Ovary (tissue), 9 donors: ENCODE measurements around the gene GJB5. TPM values are rescaled to one million over a fixed set of nuclear protein-coding genes. Genes with fewer than 3 reads are reported as not detected.

Experiments used
- DNase-seq, 5 donors: peaks; one replicate each; pipeline ENCODE4 v3.0.0-alpha.2; 2019 to 2020
- H3K27ac ChIP-seq, 2 donors: fragments of 200-600 bp; one replicate each; pipeline versions ENCODE4 v1.5.1 to v1.8.0; 2019 to 2022
- H3K27me3 ChIP-seq: fragments of 200-600 bp; one replicate; pipeline ENCODE4 v1.8.0; 2022
- H3K36me3 ChIP-seq: fragments of 200-600 bp; sonication (generic); one replicate; pipeline ENCODE4 v1.5.1; 2019
- H3K4me1 ChIP-seq: one replicate; pipeline ENCODE4 v1.8.1; 2013; ENCODE audit warnings: mild to moderate bottlenecking, moderate library complexity; ENCODE audit not compliant: insufficient read depth
- H3K4me3 ChIP-seq: fragments of 200-600 bp; sonication (generic); one replicate; pipeline ENCODE4 v1.5.1; 2017
- H3K9me3 ChIP-seq, 2 donors: fragments of 200-600 bp in 1 of 2; sonication (generic) in 1 of 2; one replicate each; pipeline versions ENCODE4 v1.5.1 to v1.8.1; 2013 to 2019; ENCODE audit warnings: mild to moderate bottlenecking in 1 of 2, moderate library complexity in 1 of 2
- EP300 ChIP-seq: sonication (generic); formaldehyde crosslinking; IDR thresholded peaks from one replicate; pipeline ENCODE4 v1.6.1; 2017; ENCODE audit warnings: antibody characterized with exemption
- POLR2A ChIP-seq: fragments of 450-650 bp; IDR thresholded peaks from one replicate; pipeline ENCODE4 v1.6.1; 2017; ENCODE audit warnings: antibody characterized with exemption, mild to moderate bottlenecking, moderate library complexity
- WGBS, 3 donors: extraction: QIAGEN DNeasy Blood & Tissue Kit in 1 of 3; methylation state at CpG; one replicate each; pipeline versions ENCODE4 v1.1.5 to v1.1.7; 2013 to 2017; 5-methylcytosine and 5-hydroxymethylcytosine counted together
- intact Hi-C, 4 donors: fragments of 100-400 bp; cut with DNase I; formaldehyde crosslinking; loops; one replicate each; pipeline versions ENCODE4 v1.11.0 to v1.15.1; 2022 to 2023
- polyA plus RNA-seq, 2 donors: library from polyadenylated mRNA; stranded (reverse); fragments of 200-250 nt in 1 of 2; fragments of 350-450 nt in 1 of 2; fragmentation: Illumina TruSeq in 1 of 2; extraction: RNeasy Lipid Tissue Mini Kit (QIAGEN cat#74804) in 1 of 2; gene quantifications; one replicate each; pipeline ENCODE4 v1.2.3, GENCODE V29; 2013 to 2014
- total RNA-seq, 7 donors: library from RNA; depleted of rRNA in 2 of 7; stranded (reverse); fragments of >200 nt in 2 of 7; fragmentation: NEBNext Ultra II Directional in 3 of 7; extraction: Animal tissue kit (Norgen Biotek cat#: 25700) in 3 of 7; gene quantifications; one replicate each; pipeline versions ENCODE4 v1.1.0 to v1.2.4, GENCODE V29; 2016 to 2023
- TF ChIP-seq, protein P1 (sequence below), 3 donors: fragments of 450-650 bp in 2 of 3; fragments of 200-600 bp in 1 of 3; IDR thresholded peaks; one replicate each; pipeline versions ENCODE4 v1.5.1 to v1.8.0; 2016 to 2022; ENCODE audit warnings: antibody characterized with exemption in 3 of 3, mild to moderate bottlenecking in 1 of 3
- donor health status: DM: no; HTN: no; CAD: no; lungs with moderate emphysema.
- donor health status: DM: no; HTN: no; CAD: no.
- donor health status: Bipolar disorder and iron deficiency.
- donor health status: DM: yes; HTN: yes; CAD: no.
- donor health status: DM: no; HTN: no; CAD: no.
- donor health status: DM: yes; HTN: yes; CAD: no.

Gene GJB5
- total and polyA plus RNA-seq, 9 donors: not detected

GRCh38 chr1:34781071-34781843 lies 26.4 kb downstream of the GJB5 start, which contains the start of gene GJB3:
Gene GJB3 (plus strand): TSS chr1:34781214. CDS start chr1:34784763, 3,549 bp downstream.
- TF ChIP-seq EP300 (no peak), POLR2A (no peak)
- TF ChIP-seq, protein P1, sequence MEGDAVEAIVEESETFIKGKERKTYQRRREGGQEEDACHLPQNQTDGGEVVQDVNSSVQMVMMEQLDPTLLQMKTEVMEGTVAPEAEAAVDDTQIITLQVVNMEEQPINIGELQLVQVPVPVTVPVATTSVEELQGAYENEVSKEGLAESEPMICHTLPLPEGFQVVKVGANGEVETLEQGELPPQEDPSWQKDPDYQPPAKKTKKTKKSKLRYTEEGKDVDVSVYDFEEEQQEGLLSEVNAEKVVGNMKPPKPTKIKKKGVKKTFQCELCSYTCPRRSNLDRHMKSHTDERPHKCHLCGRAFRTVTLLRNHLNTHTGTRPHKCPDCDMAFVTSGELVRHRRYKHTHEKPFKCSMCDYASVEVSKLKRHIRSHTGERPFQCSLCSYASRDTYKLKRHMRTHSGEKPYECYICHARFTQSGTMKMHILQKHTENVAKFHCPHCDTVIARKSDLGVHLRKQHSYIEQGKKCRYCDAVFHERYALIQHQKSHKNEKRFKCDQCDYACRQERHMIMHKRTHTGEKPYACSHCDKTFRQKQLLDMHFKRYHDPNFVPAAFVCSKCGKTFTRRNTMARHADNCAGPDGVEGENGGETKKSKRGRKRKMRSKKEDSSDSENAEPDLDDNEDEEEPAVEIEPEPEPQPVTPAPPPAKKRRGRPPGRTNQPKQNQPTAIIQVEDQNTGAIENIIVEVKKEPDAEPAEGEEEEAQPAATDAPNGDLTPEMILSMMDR (IDR thresholded peaks at IDR 0.05): no peak
- 0 to 1% (median 1%) methylated on average over 44 to 62 of the region's 62 CpGs for WGBS, 3 donors
- Histone ChIP-seq H3K4me1 (peaks cover 4% of the 10 kb centered on the region), H3K9me3 (no peaks in the 10 kb centered on the region), H3K36me3 (no peaks in the 10 kb centered on the region), H3K27me3 (no peaks in the 10 kb centered on the region), H3K4me3 (peak within 1 kb of the TSS; percentile 14), H3K27ac (no peak within 1 kb of the TSS)
- intact Hi-C loops: no loop called here
- DNase-seq: no peak

DNA sequence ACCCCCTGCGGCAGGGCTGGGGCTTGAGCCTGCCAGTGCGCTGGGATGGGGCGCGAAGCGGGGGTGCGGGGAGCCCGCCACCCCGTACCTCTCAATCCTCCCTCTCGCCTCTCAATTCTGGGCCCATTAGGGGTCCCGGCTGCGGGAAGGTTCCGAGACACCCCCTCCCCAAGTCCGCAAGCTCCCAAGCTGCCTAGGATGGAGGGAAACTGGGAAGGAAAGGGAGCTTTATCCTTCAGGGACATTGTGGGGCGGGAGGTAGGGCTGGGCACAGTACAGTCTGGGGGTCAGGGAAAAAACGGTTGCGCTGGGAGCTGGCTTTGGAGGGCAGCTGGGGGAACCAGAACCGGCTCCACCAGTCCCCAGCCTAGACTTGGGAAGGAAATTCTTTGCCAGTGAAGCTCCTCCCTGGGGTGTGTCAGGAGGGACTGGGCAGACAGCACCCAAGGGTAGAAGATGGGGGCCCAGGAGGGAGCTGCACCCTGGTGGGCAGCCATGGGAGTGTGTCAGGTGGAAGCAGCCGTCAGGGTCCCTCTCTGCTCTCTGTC lies 27.1 kb downstream of the GJB5 start:
- Histone ChIP-seq H3K36me3 (no peaks in the 10 kb centered on the region), H3K9me3 (no peaks in the 10 kb centered on the region), H3K4me1 (peaks cover 4% of the 10 kb centered on the region), H3K4me3 (peak overlapping the region; percentile 14), H3K27ac (no peak overlapping the region), H3K27me3 (no peaks in the 10 kb centered on the region)
- intact Hi-C loops: no loop called here
- 3 to 6% (median 5%) methylated on average over 14 to 18 of the region's 18 CpGs for WGBS, 3 donors
- TF ChIP-seq POLR2A (no peak), EP300 (no peak)
- TF ChIP-seq, protein P1 (IDR thresholded peaks at IDR 0.05): no peak
- no peak for DNase-seq

GRCh38 chr1:34784751-34785221 lies 29.9 kb downstream of the GJB5 start:
- TF ChIP-seq, protein P1 (IDR thresholded peaks at IDR 0.05): no peak
- no peak for TF ChIP-seq POLR2A
- no peak for TF ChIP-seq EP300
- no peaks in the 10 kb centered on the region for H3K27me3 ChIP-seq
- no peaks in the 10 kb centered on the region for H3K9me3 ChIP-seq
- no peaks in the 10 kb centered on the region for H3K36me3 ChIP-seq
- intact Hi-C loops: loop anchor here in 2 of 4 donors (5.0 kb wide), 2 partner anchors 68 to 83 kb away; no protein-coding TSS in a partner anchor
- H3K4me1 ChIP-seq: peaks cover 4% of the 10 kb centered on the region
- DNase-seq: no peak
- no peak overlapping the region for H3K27ac ChIP-seq
- no peak overlapping the region for H3K4me3 ChIP-seq
- 85 to 88% (median 87%) methylated on average over 28 of the region's 28 CpGs for WGBS, 3 donors

- H3K4me3 ChIP-seq: no peak overlapping the region
- no peaks in the 10 kb centered on the region for H3K9me3 ChIP-seq
- intact Hi-C loops: loop anchor here in 2 of 4 donors (5.0 kb wide), 2 partner anchors 67 to 82 kb away; no protein-coding TSS in a partner anchor
- no peaks in the 10 kb centered on the region for H3K36me3 ChIP-seq
- WGBS, 3 donors: 78 to 85% (median 82%) methylated on average over 22 of the region's 22 CpGs
- no peak overlapping the region for H3K27ac ChIP-seq
- no peaks in the 10 kb centered on the region for H3K27me3 ChIP-seq
- no peak for DNase-seq
- peaks cover 4% of the 10 kb centered on the region for H3K4me1 ChIP-seq
- TF ChIP-seq, protein P1 (IDR thresholded peaks at IDR 0.05): no peak
- TF ChIP-seq EP300: no peak
- TF ChIP-seq POLR2A: no peak
Measured at GRCh38 chr1:34785231-34785874, 30.5 kb downstream of the GJB5 start.
